ENCODE data around the gene SYTL3.

Gene SYTL3

DNA sequence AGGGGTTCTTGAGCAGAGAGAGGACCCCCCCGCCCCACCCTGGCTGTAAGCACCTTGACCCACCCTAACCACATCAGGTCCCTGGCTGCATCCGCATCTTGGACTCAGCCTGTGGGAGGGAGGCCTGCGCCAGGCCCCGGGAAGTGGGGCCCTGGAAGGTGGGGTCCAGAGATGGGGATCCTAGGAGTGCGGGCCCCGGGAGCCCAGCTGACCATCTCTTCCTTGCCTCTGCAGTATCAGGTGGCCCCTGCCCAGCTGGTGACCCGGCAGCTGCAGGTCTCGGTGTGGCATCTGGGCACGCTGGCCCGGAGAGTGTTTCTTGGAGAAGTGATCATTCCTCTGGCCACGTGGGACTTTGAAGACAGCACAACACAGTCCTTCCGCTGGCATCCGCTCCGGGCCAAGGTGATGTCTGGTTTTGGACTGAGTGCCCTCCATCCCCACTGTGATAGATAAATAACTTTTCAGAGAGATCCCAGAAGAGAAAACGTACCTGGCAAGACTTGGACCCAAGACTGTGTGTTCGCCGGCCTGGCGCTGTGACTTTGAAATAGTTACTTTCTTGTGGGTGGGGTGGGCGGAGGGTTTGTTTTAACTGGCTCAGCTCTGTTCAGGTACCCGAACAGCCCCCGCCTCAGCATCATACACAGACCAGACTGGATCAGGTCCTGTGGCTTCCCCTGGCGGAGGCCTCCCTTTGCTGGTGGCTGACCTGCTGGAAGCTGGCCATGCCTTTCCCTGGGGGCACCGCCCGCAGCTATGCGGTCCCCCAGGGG is 107.3 kb downstream of the SYTL3 start:
- no peaks in the 10 kb centered on the region for H3K9me3 ChIP-seq (ENCODE audit: control insufficient read depth, insufficient read depth, low read length)
- no peak overlapping the region for H3K27ac ChIP-seq (ENCODE audit: low read depth, low read length)
- H3K4me1 ChIP-seq (ENCODE audit: control insufficient read depth, insufficient read depth, low read length): peaks cover 23% of the 10 kb centered on the region
- H3K27me3 ChIP-seq (ENCODE audit: control insufficient read depth, insufficient read depth, low read length): no peaks in the 10 kb centered on the region
- no peak overlapping the region for H3K4me3 ChIP-seq (ENCODE audit: low read depth, low read length)
- no peak overlapping the region for H3K9ac ChIP-seq (ENCODE audit: low read depth, low read length)
- H3K36me3 ChIP-seq (ENCODE audit: control insufficient read depth, insufficient read depth, low read length): no peaks in the 10 kb centered on the region

DNA sequence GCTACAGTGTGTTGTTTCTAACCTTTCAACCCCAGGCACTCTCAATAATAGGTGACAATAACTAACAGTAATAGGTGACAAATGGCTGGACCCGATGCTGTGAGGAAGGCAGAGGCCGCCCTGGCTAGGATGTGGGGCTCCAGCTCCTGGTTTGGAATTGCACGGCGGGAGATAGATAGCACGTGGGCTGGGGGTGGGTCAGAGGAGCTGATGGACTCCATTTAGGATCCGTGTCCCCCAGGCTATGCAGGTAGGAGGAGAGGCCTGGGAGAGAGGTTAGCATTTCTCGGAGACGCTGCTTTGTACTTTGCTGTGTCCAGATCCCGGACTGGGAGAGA is 107.9 kb downstream of the SYTL3 start:
- Histone ChIP-seq H3K36me3 (ENCODE audit: control insufficient read depth, insufficient read depth, low read length) (no peaks in the 10 kb centered on the region), H3K4me1 (ENCODE audit: control insufficient read depth, insufficient read depth, low read length) (peaks cover 20% of the 10 kb centered on the region), H3K27me3 (ENCODE audit: control insufficient read depth, insufficient read depth, low read length) (no peaks in the 10 kb centered on the region), H3K9me3 (ENCODE audit: control insufficient read depth, insufficient read depth, low read length) (no peaks in the 10 kb centered on the region), H3K27ac (ENCODE audit: low read depth, low read length) (no peak overlapping the region), H3K9ac (ENCODE audit: low read depth, low read length) (no peak overlapping the region), H3K4me3 (ENCODE audit: low read depth, low read length) (no peak overlapping the region)

DNA sequence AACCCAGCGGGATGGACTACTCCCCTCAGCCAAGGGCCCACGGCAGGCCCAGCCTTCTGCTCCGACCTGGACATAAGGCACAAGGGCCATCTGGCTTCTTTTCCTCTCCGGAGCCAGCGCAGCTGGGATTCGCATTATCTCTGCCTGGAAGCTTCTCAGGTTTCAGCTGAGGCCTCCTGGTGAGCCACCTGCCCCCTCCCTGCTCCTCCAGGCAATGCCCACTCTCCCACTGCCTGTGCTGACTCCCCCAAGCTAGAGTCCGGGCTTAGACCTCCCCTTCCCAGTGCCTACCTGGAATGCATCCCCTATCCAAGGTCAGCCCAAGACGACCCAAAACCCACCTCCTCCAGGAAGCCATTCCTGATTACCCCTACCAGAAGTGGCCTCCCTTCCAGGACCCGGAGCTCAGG is 108.6 kb downstream of the SYTL3 start:
- no peaks in the 10 kb centered on the region for H3K36me3 ChIP-seq (ENCODE audit: control insufficient read depth, insufficient read depth, low read length)
- H3K27ac ChIP-seq (ENCODE audit: low read depth, low read length): no peak overlapping the region
- no peaks in the 10 kb centered on the region for H3K27me3 ChIP-seq (ENCODE audit: control insufficient read depth, insufficient read depth, low read length)
- peaks cover 18% of the 10 kb centered on the region for H3K4me1 ChIP-seq (ENCODE audit: control insufficient read depth, insufficient read depth, low read length)
- no peak overlapping the region for H3K4me3 ChIP-seq (ENCODE audit: low read depth, low read length)
- H3K9ac ChIP-seq (ENCODE audit: low read depth, low read length): no peak overlapping the region
- no peaks in the 10 kb centered on the region for H3K9me3 ChIP-seq (ENCODE audit: control insufficient read depth, insufficient read depth, low read length)

DNA sequence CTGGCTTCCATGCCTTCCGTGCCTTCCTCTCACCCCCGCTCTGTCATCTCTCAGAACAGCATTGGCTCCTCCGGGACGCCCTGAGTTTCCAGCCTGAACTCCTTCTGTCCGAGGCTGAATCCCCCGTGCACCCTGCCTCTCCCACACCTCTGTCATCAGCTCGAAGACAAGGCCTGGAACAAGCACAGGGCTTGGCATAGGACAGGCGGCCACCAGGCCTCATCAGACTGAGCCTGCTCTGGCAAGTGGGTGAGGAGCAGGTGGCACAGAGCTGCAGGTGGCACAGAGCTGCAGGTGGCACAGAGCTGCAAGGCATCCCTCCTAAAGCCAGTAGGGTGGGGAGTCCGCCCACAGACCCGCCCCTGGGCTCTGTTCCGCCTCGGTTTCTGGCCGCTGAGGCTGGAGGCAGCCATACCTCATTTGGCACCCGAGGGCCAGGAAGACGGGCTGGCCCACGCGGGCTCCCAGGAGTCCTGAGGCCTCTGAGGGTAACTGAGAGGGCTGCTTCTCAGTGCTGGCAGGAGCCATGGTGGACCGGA is 109.2 kb downstream of the SYTL3 start:
- Histone ChIP-seq H3K9me3 (ENCODE audit: control insufficient read depth, insufficient read depth, low read length) (no peaks in the 10 kb centered on the region), H3K36me3 (ENCODE audit: control insufficient read depth, insufficient read depth, low read length) (0 out of 2 replicates have a peak, but pooled peaks cover under 1% of the 10 kb centered on the region), H3K9ac (ENCODE audit: low read depth, low read length) (no peak overlapping the region), H3K27me3 (ENCODE audit: control insufficient read depth, insufficient read depth, low read length) (no peaks in the 10 kb centered on the region), H3K4me3 (ENCODE audit: low read depth, low read length) (no peak overlapping the region), H3K27ac (ENCODE audit: low read depth, low read length) (no peak overlapping the region), H3K4me1 (ENCODE audit: control insufficient read depth, insufficient read depth, low read length) (peaks cover 18% of the 10 kb centered on the region)

DNA sequence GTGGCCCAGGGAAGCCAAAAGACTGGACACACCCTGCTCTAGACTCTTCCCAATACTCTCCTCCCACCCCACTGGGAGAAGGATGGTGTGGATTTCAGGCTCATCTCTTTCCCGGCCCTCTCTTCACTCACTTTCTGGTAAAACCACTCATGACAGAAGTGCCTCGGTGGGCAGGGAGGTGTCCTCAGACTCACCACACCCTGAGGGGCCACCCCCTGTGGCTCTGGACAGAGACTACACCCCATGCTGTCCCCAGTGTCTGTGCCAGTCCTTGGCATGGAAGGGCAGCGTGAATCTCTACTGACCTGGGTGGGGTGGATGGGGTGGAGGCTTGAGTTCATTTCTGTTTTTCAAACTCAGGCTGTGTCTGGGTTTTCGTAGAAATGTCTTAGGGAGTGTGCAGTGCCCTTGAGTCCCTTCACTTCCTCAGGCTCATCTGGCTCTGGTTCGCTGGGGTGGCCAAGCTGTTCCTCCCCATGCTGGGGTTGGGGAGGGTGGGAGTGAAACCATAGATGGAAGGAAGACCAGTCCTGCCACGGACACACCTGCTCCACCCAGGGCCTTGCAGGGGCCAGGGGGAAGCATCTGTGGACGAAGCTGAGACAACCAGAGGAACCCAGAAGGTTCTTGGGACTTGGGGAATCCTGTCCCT is 110.2 kb downstream of the SYTL3 start:
- Histone ChIP-seq H3K27ac (ENCODE audit: low read depth, low read length) (no peak overlapping the region), H3K9ac (ENCODE audit: low read depth, low read length) (no peak overlapping the region)

DNA sequence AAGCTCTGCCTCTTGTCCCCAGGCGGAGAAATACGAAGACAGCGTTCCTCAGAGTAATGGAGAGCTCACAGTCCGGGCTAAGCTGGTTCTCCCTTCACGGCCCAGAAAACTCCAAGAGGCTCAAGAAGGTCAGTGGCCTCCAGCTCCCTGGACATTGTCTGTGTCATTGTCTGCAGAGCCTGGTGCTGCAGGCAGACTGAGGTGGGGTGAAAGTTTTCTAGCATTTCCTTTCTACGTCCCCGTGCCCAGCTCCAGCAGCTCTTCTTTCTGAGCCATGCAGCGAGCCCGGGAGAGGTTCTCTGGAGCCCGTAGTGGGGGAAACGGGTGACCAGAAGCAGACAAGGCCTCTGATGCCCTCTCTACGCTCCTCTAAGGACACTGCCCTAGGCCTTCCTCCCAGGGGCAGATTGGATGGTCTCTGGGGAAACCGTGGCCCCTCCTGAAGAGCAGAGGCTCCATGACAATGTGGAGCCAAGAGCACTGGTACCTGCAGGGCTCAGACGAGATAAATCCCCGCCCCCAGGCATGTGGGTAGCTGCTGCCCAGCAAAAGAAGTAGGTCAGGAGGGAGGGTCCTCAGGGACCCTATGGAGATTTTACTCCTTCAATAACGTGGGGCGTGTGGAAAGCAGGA is 110.9 kb downstream of the SYTL3 start:
- no peak overlapping the region for H3K27ac ChIP-seq (ENCODE audit: low read depth, low read length)
- H3K9me3 ChIP-seq (ENCODE audit: control insufficient read depth, insufficient read depth, low read length): no peaks in the 10 kb centered on the region
- peaks cover 17% of the 10 kb centered on the region for H3K36me3 ChIP-seq (ENCODE audit: control insufficient read depth, insufficient read depth, low read length)
- H3K4me1 ChIP-seq (ENCODE audit: control insufficient read depth, insufficient read depth, low read length): peaks cover 18% of the 10 kb centered on the region
- H3K27me3 ChIP-seq (ENCODE audit: control insufficient read depth, insufficient read depth, low read length): no peaks in the 10 kb centered on the region
- H3K9ac ChIP-seq (ENCODE audit: low read depth, low read length): no peak overlapping the region
- H3K4me3 ChIP-seq (ENCODE audit: low read depth, low read length): no peak overlapping the region

More for the DNA sequence above, 110.2 kb downstream of the SYTL3 start:
- Histone ChIP-seq H3K27me3 (ENCODE audit: control insufficient read depth, insufficient read depth, low read length) (no peaks in the 10 kb centered on the region), H3K4me3 (ENCODE audit: low read depth, low read length) (no peak overlapping the region), H3K9me3 (ENCODE audit: control insufficient read depth, insufficient read depth, low read length) (no peaks in the 10 kb centered on the region), H3K4me1 (ENCODE audit: control insufficient read depth, insufficient read depth, low read length) (peaks cover 18% of the 10 kb centered on the region), H3K36me3 (ENCODE audit: control insufficient read depth, insufficient read depth, low read length) (peaks cover 10% of the 10 kb centered on the region)

DNA sequence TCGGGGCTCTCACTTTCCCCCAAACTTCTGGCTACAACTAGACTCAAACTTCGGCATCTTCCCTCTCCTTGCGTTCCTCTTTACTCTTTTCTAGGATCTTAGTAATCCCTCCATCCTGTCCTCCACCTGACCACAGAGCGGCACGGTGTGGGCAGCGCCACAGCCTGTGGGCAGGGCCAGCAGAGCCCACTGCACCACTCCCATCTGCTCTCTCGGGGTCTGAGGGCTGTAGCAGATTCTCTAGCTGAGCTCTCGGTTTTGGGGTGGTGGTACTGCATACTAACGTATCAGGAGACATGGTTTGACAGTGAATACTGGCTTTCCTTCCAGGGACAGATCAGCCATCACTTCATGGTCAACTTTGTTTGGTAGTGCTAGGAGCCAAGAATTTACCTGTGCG is 111.9 kb downstream of the SYTL3 start:
- no peak overlapping the region for H3K9ac ChIP-seq (ENCODE audit: low read depth, low read length)
- H3K27ac ChIP-seq (ENCODE audit: low read depth, low read length): no peak overlapping the region
- H3K4me1 ChIP-seq (ENCODE audit: control insufficient read depth, insufficient read depth, low read length): peaks cover 18% of the 10 kb centered on the region

DNA sequence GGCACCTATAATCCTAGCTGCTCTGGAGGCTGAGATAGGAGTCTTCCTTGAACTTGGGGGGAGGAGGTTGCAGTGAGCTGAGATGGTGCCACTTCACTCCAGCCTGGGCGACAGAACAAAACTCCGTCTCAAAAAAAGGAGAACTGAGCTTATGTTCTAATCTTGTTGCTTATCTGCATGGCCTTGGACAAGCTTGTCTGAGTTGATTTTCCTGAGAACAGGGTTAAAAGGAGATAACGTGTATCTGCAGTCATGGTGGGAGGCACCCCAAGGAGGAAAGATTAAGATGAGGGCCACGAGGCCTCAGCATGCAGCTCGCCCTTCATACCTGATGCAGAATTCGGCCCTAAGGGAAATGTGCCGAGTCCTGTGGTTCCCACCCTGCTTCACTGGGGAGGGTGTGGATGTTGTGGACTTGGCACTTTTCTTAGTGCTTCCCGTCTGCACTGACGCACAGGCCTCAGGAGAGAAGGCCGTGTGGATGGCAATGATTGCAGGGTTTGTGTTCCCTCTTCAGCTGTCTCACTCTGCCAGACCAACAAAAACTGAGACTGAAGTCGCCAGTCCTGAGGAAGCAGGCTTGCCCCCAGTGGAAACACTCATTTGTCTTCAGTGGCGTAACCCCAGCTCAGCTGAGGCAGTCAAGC is 113.1 kb downstream of the SYTL3 start:
- Histone ChIP-seq H3K4me3 (ENCODE audit: low read depth, low read length) (no peak overlapping the region), H3K27me3 (ENCODE audit: control insufficient read depth, insufficient read depth, low read length) (no peaks in the 10 kb centered on the region), H3K9me3 (ENCODE audit: control insufficient read depth, insufficient read depth, low read length) (no peaks in the 10 kb centered on the region), H3K9ac (ENCODE audit: low read depth, low read length) (no peak overlapping the region), H3K4me1 (ENCODE audit: control insufficient read depth, insufficient read depth, low read length) (peaks cover 9% of the 10 kb centered on the region), H3K27ac (ENCODE audit: low read depth, low read length) (no peak overlapping the region), H3K36me3 (ENCODE audit: control insufficient read depth, insufficient read depth, low read length) (peaks cover 38% of the 10 kb centered on the region)

More for the DNA sequence above, 111.9 kb downstream of the SYTL3 start:
- H3K36me3 ChIP-seq (ENCODE audit: control insufficient read depth, insufficient read depth, low read length): peaks cover 27% of the 10 kb centered on the region
- no peak overlapping the region for H3K4me3 ChIP-seq (ENCODE audit: low read depth, low read length)
- H3K27me3 ChIP-seq (ENCODE audit: control insufficient read depth, insufficient read depth, low read length): no peaks in the 10 kb centered on the region
- H3K9me3 ChIP-seq (ENCODE audit: control insufficient read depth, insufficient read depth, low read length): no peaks in the 10 kb centered on the region

DNA sequence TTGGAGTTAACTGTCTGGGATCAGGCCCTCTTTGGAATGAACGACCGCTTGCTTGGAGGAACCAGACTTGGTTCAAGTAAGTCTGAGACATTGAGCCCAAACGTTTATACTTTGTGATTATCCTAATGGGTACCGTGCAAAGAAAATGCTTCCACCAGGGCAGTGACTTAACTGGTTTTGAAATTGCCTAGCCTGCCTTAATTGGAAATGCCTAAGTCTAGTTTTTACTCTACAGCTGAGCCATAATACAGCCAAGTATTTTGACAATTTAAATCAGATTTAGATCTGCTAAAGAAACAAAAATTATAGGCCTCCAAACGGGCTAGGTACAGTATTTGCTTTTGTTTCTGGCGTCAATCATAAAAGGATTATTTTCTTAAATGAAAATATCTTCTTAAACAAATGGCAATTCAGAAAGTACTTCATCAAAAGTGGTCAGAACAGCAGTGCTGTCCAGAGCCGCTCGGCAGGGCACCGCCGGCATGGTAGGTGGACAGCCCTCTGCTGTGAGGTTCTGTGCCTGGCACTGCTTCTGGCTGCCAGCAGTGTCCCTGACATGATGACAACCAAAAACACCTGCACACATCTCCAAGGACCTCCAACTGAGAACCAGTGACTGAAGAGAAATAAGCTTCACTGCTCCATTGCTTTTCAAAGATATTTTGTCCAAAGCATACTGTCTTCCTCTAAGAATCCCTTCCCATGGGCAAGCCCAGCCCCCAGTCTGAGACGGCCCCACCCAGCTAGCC is 113.8 kb downstream of the SYTL3 start:
- H3K4me1 ChIP-seq (ENCODE audit: control insufficient read depth, insufficient read depth, low read length): peaks cover 4% of the 10 kb centered on the region; the same call in 1 of the 2 replicates
- peaks cover 45% of the 10 kb centered on the region for H3K36me3 ChIP-seq (ENCODE audit: control insufficient read depth, insufficient read depth, low read length)
- H3K9ac ChIP-seq (ENCODE audit: low read depth, low read length): no peak overlapping the region
- H3K4me3 ChIP-seq (ENCODE audit: low read depth, low read length): no peak overlapping the region
- H3K27me3 ChIP-seq (ENCODE audit: control insufficient read depth, insufficient read depth, low read length): no peaks in the 10 kb centered on the region
- no peaks in the 10 kb centered on the region for H3K9me3 ChIP-seq (ENCODE audit: control insufficient read depth, insufficient read depth, low read length)
- H3K27ac ChIP-seq (ENCODE audit: low read depth, low read length): no peak overlapping the region

DNA sequence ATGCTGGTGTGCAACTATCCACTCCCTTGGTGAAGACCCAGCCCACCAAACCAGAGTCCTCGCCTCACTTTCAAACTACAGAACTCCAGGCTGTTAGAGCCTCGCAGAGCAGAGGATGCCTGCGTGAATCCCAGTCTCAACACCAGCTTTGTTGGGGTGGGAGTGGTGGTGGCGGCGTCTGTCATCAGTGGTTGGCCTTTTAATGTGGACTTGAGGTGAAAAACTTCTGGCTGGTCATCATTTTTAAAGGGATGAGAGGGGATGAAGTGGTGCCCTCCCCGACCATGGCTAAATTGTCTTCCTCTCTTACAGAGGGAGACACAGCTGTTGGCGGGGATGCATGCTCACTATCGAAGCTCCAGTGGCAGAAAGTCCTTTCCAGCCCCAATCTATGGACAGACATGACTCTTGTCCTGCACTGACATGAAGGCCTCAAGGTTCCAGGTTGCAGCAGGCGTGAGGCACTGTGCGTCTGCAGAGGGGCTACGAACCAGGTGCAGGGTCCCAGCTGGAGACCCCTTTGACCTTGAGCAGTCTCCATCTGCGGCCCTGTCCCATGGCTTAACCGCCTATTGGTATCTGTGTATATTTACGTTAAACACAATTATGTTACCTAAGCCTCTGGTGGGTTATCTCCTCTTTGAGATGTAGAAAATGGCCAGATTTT is 114.5 kb downstream of the SYTL3 start:
- H3K27ac ChIP-seq (ENCODE audit: low read depth, low read length): peak overlapping the region; percentile 15
- no peak overlapping the region for H3K4me3 ChIP-seq (ENCODE audit: low read depth, low read length)
- H3K9me3 ChIP-seq (ENCODE audit: control insufficient read depth, insufficient read depth, low read length): no peaks in the 10 kb centered on the region
- H3K4me1 ChIP-seq (ENCODE audit: control insufficient read depth, insufficient read depth, low read length): no peaks in the 10 kb centered on the region
- no peaks in the 10 kb centered on the region for H3K27me3 ChIP-seq (ENCODE audit: control insufficient read depth, insufficient read depth, low read length)
- H3K36me3 ChIP-seq (ENCODE audit: control insufficient read depth, insufficient read depth, low read length): peaks cover 52% of the 10 kb centered on the region
- no peak overlapping the region for H3K9ac ChIP-seq (ENCODE audit: low read depth, low read length)
